OCI-LY7 (cell line): ENCODE data around the gene CMSS1. TPM values are rescaled to one million over a fixed set of nuclear protein-coding genes. Genes with fewer than 3 reads are reported as not detected.

ENCODE experiments used
- BruUV-seq: library from RNA; stranded (reverse); fragments of 400-500 nt; replicated peaks from 2 replicates; lab custom pipeline; 2021; lab: Mats Ljungman, UMichigan
- CTCF ChIA-PET: fragments of 300-600 bp; sonication (Branson Sonifier 250); formaldehyde crosslinking; loops from one replicate; lab custom pipeline; 2022; ENCODE audit warnings: antibody characterized with exemption; ENCODE audit not compliant: unreplicated experiment; lab: Charles Lee
- POLR2A ChIA-PET: fragments of 300-600 bp; sonication (Branson Sonifier 250); formaldehyde crosslinking; loops from one replicate; lab custom pipeline; 2022; ENCODE audit warnings: antibody characterized with exemption; lab: Charles Lee
- DNase-seq: peaks from one replicate; pipeline ENCODE4 v3.0.0-alpha.2; 2015; ENCODE audit warnings: low spot score
- H2AFZ ChIP-seq: fragments of 200-600 bp; sonication (generic), shearing (Covaris generic); 2 replicates; pipeline ENCODE4 v1.6.1; 2014; ENCODE audit warnings: mild to moderate bottlenecking, antibody characterized with exemption, low read length, moderate library complexity
- H3K27ac ChIP-seq: fragments of 200-600 bp; sonication (generic); 2 replicates; pipeline ENCODE4 v1.5.1; 2014; ENCODE audit warnings: mixed run types, low read depth, mild to moderate bottlenecking, moderate library complexity, low read length, inconsistent platforms; ENCODE audit not compliant: poor library complexity, severe bottlenecking
- H3K36me3 ChIP-seq: fragments of 200-600 bp; sonication (generic); 2 replicates; pipeline ENCODE4 v1.6.1; 2014; ENCODE audit warnings: mild to moderate bottlenecking, antibody characterized with exemption, low read length, moderate library complexity, mixed read lengths; ENCODE audit not compliant: insufficient read depth
- H3K4me1 ChIP-seq: fragments of 200-600 bp; sonication (generic); 2 replicates; pipeline ENCODE4 v1.5.1; 2014; ENCODE audit warnings: mild to moderate bottlenecking, low read length; ENCODE audit not compliant: insufficient read depth, poor library complexity, severe bottlenecking
- H3K4me2 ChIP-seq: fragments of 200-600 bp; sonication (generic); 2 replicates; pipeline ENCODE4 v1.6.1; 2014; ENCODE audit warnings: mild to moderate bottlenecking, low read length
- H3K4me3 ChIP-seq: fragments of 200-600 bp; sonication (generic); 2 replicates; pipeline ENCODE4 v1.5.1; 2014; ENCODE audit warnings: mild to moderate bottlenecking, low read depth, low read length; ENCODE audit not compliant: poor library complexity, severe bottlenecking
- H3K79me2 ChIP-seq: fragments of 200-600 bp; sonication (generic); 2 replicates; pipeline ENCODE4 v1.6.1; 2016; ENCODE audit warnings: low read depth, mild to moderate bottlenecking, low read length, moderate library complexity, mixed read lengths; ENCODE audit not compliant: insufficient read depth
- H3K9me2 ChIP-seq: fragments of 200-600 bp; sonication (generic); 2 replicates; pipeline ENCODE4 v1.6.1; 2016; ENCODE audit warnings: mild to moderate bottlenecking, low read length, mixed read lengths; ENCODE audit not compliant: insufficient read depth
- H3K9me3 ChIP-seq: fragments of 200-600 bp; sonication (generic); 2 replicates; pipeline ENCODE4 v1.6.1; 2014; ENCODE audit warnings: mild to moderate bottlenecking, mixed run types, low read length, mixed read lengths
- H4K20me1 ChIP-seq: fragments of 200-600 bp; sonication (generic); 2 replicates; pipeline ENCODE4 v1.6.1; 2014; ENCODE audit warnings: mild to moderate bottlenecking, antibody characterized with exemption, low read length, moderate library complexity, mixed read lengths; ENCODE audit not compliant: insufficient read depth
- EZH2phosphoT487 ChIP-seq: fragments of 200-600 bp; sonication (generic); IDR thresholded peaks from 2 replicates; pipeline ENCODE4 v1.6.1; 2018; ENCODE audit warnings: low read depth, borderline replicate concordance, mild to moderate bottlenecking, mixed run types, antibody characterized with exemption, low read length, moderate library complexity, mixed read lengths
- intact Hi-C: fragments of 100-400 bp; cut with micrococcal nuclease; formaldehyde crosslinking; loops from one replicate; pipeline ENCODE4 v1.10.0; 2022; ENCODE audit not compliant: unreplicated experiment
- total RNA-seq, 2 experiments: library from RNA; depleted of rRNA in 1 of 2; stranded (reverse); fragments of >200 nt in 1 of 2; shearing (Covaris generic) in 1 of 2; gene quantifications; 2 replicates each; pipeline ENCODE4 v1.2.3, GENCODE V29; 2014 to 2022
- TF ChIP-seq, protein P1 (sequence below): fragments of 200-600 bp; sonication (generic); conservative IDR thresholded peaks from 2 replicates; pipeline ENCODE4 v1.5.1; 2014; ENCODE audit warnings: mild to moderate bottlenecking, antibody characterized with exemption, low read length, moderate library complexity, mixed read lengths

The CMSS1 gene
- total RNA-seq, 2 experiments from 2014 or later, result 25.7 to 46.6 TPM

DNA sequence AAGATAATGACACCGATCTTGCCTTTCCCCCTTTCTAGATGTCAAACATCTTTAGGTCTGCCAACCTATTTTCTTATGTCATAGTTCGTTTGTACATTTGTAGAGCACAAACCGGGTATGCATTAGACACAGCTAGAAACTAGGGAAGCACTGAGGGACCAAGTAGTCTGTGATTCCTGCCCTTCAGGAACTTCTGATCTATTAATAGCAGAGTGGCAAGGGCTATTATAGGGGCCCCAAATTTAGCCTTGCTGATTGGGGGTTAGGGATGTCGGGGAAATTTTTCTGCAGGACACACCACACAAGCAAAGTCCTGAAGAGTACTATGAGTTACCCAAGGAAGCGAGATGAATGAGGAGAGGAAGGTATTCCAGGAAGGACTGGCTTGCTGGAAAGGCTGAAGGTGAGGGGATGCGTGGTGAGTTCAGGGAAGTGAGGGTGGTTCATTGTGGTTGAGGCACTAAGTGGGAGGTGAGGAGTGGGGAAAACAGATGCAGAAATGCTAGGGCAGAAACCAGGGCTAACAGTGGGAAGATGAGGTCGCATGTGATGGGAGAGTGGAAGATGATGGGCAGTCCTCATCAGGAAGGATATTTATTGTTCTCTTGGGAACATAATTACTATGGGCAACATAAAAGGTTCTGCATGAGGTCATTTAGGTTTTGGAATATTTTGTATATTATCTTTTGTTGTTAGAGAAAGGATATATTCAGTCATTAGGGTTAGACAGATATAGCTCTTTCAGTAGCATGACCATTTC, 144.3 kb downstream of the CMSS1 start:
- Histone ChIP-seq H3K36me3 (no peaks in the 10 kb centered on the region), H4K20me1 (no peaks in the 10 kb centered on the region), H3K4me2 (no peak overlapping the region), H3K4me3 (no peak overlapping the region), H3K27ac (no peak overlapping the region), H3K4me1 (no peaks in the 10 kb centered on the region), H3K9me3 (no peaks in the 10 kb centered on the region), H3K9me2 (no peaks in the 10 kb centered on the region), H3K79me2 (no peaks in the 10 kb centered on the region), H2AFZ (no peak overlapping the region)
- no TSS peak for BruUV-seq
- ChIA-PET CTCF (no interaction called here), POLR2A (no interaction called here)
- DNase-seq, result no peak
- no peak for TF ChIP-seq EZH2phosphoT487
- TF ChIP-seq, protein P1, sequence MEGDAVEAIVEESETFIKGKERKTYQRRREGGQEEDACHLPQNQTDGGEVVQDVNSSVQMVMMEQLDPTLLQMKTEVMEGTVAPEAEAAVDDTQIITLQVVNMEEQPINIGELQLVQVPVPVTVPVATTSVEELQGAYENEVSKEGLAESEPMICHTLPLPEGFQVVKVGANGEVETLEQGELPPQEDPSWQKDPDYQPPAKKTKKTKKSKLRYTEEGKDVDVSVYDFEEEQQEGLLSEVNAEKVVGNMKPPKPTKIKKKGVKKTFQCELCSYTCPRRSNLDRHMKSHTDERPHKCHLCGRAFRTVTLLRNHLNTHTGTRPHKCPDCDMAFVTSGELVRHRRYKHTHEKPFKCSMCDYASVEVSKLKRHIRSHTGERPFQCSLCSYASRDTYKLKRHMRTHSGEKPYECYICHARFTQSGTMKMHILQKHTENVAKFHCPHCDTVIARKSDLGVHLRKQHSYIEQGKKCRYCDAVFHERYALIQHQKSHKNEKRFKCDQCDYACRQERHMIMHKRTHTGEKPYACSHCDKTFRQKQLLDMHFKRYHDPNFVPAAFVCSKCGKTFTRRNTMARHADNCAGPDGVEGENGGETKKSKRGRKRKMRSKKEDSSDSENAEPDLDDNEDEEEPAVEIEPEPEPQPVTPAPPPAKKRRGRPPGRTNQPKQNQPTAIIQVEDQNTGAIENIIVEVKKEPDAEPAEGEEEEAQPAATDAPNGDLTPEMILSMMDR, result no peak
- intact Hi-C loops, result no loop called here

DNA sequence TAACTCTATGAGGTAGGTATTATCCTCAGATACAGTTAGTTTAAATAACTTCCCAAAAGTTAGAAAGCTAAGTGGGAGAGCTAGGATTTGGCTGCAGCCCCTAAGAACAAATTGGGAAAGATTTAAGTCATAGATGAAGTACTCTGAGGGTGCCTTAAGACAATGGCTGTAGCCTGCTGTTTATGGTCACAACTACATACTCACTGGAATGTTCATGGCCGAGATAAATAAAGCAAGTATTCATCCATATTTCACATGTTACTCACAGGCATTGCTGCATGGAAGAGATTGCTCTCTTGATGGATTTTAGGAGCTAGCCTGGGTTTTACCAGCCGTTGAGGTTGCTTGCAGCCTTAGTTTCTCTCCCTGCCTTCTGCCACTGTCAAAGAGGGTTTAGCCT, 145.0 kb downstream of the CMSS1 start:
- no peak for TF ChIP-seq EZH2phosphoT487
- TF ChIP-seq, protein P1, result no peak
- Histone ChIP-seq H4K20me1 (no peaks in the 10 kb centered on the region), H3K9me2 (no peaks in the 10 kb centered on the region), H3K9me3 (no peaks in the 10 kb centered on the region), H3K4me3 (no peak overlapping the region), H3K4me1 (no peaks in the 10 kb centered on the region), H3K27ac (no peak overlapping the region), H3K36me3 (no peaks in the 10 kb centered on the region), H3K79me2 (no peaks in the 10 kb centered on the region), H3K4me2 (no peak overlapping the region), H2AFZ (no peak overlapping the region)
- intact Hi-C loops, result no loop called here
- ChIA-PET CTCF (no interaction called here), POLR2A (no interaction called here)
- no TSS peak for BruUV-seq
- DNase-seq, result no peak

DNA sequence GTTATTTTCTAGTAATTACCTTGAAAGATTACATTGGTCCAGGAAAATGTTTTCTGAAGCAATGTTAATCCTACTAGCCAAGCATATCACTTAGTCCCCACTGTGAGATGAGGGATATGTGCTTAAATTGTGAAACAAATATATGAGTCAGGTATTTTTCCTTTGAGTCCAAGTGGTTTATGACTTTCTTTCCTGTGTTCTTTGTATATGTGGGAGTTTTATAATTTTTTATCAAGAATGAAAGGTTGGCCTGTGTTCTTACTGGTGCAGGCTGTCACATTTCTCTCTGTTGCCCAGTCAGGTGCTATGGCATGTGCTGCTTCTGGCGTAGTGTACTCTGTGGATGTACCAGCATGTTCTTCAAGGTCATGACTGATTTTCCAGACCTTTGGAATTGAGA, 147.4 kb downstream of the CMSS1 start:
- Histone ChIP-seq H3K79me2 (no peaks in the 10 kb centered on the region), H3K4me3 (no peak overlapping the region), H3K4me1 (no peaks in the 10 kb centered on the region), H3K9me2 (no peaks in the 10 kb centered on the region), H3K36me3 (no peaks in the 10 kb centered on the region), H3K27ac (no peak overlapping the region), H2AFZ (no peak overlapping the region), H3K9me3 (no peaks in the 10 kb centered on the region), H4K20me1 (no peaks in the 10 kb centered on the region), H3K4me2 (no peak overlapping the region)
- intact Hi-C loops, result no loop called here
- ChIA-PET CTCF (no interaction called here), POLR2A (interaction anchor here (0.6 kb wide), 2 partner anchors 8 to 29 kb away, joined by 3 read pairs; no protein-coding TSS in a partner anchor)
- no TSS peak for BruUV-seq
- no peak for DNase-seq
- TF ChIP-seq, protein P1, result no peak
- no peak for TF ChIP-seq EZH2phosphoT487
